ENCODE results near the gene MITF.
"Not testable (repeated sequence)": the region's sequence is repeated elsewhere in the genome, so short reads cannot be mapped to it uniquely, and the experiment has no call there.

Gene MITF

DNA sequence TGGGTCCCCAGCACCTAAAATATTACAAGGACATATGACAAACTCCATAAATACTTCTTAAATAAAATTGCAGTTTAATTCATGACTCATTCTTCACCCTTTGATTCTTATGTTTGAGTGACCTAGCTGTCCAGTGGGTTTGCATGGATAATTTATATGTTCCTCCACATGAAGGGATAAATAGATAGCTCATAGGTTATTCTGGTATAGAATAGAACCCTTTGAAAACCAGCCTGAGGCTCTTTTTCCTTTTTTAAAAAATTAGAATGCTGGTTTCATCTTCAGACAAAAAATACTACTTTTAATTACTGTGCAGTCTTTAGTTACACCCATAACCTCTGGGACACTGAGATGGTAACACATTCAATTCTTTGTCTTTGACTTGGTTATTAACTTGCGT lies 163.1 kb downstream of the MITF start:
- in situ Hi-C loops (cut with MboI; ENCODE audit: low sequenced_read_pairs): no loop called here

DNA sequence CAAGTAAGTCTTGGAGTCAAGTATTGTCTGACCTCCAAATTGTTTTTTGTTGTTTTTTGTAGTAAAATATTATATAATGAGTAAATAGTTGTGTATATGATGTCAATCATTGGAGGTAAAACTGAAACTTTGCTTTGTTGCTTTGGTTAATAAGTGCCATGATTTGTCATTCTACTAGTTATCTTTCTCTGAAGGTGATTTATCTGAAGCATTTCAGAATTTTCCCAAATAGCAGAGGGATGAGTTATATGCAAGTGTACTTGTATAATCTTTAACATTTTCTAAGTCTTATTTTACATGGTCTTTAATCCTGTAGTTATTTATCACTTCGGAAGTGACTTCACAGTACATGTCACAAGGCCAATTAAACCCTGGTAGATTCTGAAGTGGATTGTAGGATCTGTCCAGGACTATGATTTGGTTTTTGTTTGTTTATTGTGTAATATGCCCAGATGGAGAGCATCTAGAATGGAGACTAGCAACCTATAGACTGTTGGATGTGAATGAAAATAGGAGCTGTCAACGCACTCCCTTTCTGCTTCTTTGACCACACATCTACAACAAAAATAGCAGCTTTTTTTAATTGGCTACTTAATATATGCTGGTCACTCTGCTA lies 167.2 kb downstream of the MITF start:
- in situ Hi-C loops (cut with MboI; ENCODE audit: low sequenced_read_pairs): no loop called here

DNA sequence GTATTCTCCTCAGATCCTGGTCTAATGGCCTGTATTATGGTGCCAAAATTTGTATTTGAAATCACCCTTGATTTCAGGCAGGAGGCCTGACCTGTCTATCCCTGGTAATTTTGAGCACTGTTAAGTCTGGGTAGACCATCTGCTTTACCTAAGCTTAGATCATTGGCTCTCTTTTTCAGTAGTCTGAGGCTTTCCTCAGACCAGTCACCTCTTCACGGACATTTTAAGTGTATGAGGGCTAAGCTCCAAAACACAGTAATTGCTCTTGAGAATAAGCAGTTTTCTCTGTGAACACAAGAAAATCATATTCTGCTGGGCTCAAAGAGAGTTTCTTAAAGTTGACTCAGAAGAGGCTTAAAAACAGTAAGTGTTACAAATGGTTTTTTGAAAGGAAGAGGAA lies 168.3 kb downstream of the MITF start:
- in situ Hi-C loops (cut with MboI; ENCODE audit: low sequenced_read_pairs): no loop called here

DNA sequence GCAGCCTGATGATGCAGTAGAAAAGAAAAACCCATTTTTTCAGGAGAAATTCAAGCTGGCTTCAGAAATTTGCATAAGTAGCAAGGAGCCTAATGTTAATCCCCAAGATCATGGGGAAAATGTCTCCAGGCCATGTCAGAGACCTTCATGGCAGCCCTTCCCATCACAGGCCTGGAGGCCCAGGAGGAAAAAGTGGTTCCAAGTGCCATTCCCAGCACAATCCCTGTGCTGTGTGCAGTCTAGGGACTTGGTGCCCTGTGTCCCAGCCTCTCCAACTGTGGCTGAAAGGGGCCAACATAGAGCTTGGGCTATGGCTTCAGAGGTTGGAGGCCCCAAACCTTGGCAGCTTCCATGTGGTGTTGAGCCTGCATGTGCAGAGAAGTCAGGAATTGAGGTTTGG lies 170.6 kb downstream of the MITF start:
- in situ Hi-C loops (cut with MboI; ENCODE audit: low sequenced_read_pairs): not testable (repeated sequence)

DNA sequence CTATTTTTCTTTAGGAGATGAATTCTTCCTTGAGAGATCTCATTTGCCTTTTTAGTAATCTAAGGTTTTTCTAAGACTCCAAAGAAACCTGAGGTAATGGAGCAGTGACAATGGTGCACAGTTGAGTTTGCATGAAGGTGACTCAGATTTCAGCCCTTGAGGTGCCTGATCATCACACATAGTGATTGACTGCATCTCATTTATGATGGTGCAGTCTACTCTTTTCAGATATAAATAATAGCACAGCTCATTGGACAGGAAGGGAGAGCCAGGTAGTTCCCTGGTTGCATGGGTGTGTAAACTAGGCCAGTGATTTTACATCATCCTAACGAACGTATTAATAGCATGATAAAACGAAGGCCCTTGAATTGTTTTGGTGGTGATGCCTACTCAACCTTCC lies 174.2 kb downstream of the MITF start:
- in situ Hi-C loops (cut with MboI; ENCODE audit: low sequenced_read_pairs): no loop called here

DNA sequence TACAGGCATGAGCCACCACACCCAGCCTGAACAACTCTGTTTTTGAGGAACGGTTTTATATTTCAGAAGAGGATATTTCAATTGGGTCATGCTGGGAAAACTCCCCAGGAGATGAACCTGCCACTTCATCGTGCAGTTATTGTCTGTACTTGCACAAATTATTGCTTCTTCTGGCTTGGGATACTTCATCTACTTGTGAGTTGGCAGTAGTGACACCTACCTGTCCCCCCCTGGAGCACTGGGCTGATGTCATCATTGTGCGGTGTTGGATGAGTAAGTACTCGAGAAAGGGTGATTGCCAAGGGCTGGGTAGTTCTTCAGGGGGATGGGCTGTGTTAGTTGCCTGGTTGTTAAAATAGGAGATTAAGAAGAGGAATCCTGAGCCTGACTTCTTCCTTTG lies 175.1 kb downstream of the MITF start:
- in situ Hi-C loops (cut with MboI; ENCODE audit: low sequenced_read_pairs): no loop called here

DNA sequence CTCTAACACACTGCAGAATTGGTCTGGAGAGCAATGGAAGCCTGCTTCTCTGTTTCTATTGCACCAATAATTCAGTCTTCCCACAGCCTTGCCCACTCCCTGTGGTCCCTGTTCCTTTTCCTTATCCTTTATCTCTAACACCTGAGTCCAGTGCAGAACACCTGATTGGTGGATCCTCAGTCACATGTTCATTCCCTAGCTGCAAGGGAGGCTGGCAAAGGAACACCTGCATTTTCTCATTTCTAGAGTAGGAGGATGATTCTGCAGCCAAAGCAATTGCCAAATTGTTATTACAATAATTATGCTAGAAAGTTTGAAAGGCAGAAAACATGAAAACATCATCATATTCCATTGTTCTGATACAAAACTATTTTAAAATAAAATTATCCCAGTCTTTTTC lies 176.5 kb downstream of the MITF start:
- in situ Hi-C loops (cut with MboI; ENCODE audit: low sequenced_read_pairs): no loop called here

DNA sequence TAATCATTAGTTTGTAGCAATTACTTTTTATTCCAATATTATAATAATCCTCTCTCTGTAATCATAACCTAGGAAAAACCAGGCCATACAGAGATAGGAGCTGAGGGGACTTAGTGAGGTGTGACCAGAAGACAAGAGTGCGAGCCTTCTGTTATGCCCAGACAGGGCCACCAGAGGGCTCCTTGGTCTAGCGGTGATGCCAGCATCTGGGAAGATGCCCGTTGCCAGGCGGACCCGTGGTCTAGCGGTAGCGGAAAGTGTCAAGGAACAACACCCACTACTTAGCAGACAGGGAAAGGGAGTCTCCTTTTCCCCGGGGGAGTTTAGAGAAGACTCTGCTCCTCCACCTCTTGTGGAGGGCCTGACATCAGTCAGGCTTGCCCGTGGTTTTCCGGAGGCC lies 180.7 kb downstream of the MITF start:
- in situ Hi-C loops (cut with MboI; ENCODE audit: low sequenced_read_pairs): not testable (repeated sequence)

DNA sequence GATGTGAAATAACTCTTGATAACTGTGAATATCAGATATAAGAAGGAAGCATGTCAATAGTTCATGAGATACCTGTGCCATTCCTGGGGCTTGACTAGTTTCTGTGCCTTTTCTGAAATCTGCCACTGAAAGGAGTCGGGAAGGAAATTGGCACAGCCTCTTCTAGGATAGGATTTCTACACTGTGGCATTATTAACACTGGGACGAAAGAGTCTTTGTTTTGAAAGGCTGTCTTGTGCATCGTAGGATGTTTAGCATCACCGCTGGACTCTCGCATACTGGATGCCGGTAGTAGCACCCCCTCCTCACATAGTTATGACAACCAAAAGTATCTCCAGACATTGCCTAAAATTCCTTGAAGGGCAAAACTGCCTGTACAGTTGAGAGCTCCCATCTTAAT lies 182.4 kb downstream of the MITF start:
- in situ Hi-C loops (cut with MboI; ENCODE audit: low sequenced_read_pairs): no loop called here

DNA sequence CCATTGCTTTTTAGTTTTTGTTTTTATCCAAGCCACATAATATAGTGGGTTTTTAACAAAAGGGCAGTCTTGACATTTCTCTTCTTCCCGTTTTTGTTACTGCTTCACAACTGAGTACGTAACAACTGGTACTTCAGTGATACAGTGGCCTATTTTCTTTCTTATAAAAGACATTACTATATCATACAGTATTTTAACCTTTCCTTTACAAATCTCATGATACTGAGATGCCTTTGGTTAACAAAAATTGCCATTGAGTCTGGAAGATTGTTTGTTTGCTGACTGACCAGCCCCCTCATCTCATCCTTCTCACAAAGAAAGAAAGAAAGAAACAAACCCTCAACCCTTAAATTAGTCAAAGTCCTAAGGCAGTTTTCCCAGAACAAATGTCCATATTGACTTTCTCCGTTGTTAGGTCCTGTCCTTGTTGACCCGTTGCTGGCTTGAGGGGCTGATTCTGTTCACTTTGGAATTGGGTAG lies 183.3 kb downstream of the MITF start:
- in situ Hi-C loops (cut with MboI; ENCODE audit: low sequenced_read_pairs): no loop called here

DNA sequence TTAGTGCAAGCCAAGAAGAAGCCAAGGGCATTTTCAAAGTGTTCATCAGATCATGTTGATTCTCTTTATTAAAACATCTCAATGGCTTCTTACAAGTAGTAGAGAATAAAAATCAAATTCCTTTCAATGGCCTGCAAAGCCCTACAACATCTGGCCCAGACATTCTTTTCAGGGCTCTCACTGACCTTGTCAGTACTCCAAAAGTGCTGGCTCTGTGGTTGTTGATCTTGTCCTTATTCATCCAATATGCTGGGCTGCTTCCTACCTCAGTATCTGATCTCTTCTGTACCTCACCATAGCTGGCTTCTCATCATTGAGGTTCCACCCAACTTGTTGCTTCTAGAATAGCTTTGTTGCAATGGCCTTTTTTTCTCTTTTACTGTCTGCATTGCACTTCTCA lies 186.2 kb downstream of the MITF start:
- in situ Hi-C loops (cut with MboI; ENCODE audit: low sequenced_read_pairs): no loop called here

DNA sequence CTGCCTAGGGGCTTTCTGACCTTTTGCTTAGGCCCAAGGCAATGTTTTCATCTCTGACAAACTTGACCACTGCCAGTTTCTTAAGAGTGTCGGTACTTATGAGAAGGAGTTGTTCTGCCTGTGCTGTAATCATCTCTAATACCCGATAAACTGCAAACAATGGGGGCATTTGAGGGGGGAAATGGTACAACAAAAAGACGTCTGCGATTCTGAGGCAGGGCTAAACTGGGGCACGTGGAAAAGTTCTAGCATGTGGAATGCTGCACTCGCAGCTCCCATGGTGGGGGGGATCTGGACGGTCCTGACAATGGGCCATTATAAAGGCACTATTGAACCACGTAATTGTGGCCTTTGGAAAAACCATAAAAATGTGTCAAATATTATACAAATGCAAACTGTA lies 187.1 kb downstream of the MITF start:
- in situ Hi-C loops (cut with MboI; ENCODE audit: low sequenced_read_pairs): no loop called here

DNA sequence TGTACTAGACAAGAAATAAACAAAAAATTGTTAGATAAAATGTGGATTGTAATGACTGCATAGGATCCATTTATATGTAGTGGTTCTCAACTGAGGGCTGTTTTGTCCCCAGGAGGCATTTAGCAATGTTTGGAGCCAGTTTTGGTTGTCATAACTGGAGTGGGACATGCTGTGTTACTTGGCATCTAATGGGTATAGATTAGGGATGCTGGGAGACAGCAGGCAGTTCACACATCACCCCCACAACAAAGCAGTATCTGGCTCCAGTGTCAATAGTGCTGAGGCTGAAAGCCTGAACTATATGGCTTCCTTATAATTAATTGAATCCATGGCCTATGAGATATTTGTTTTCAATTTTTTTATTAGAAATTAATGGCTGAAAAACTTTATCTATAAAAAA lies 188.3 kb downstream of the MITF start:
- in situ Hi-C loops (cut with MboI; ENCODE audit: low sequenced_read_pairs): no loop called here

DNA sequence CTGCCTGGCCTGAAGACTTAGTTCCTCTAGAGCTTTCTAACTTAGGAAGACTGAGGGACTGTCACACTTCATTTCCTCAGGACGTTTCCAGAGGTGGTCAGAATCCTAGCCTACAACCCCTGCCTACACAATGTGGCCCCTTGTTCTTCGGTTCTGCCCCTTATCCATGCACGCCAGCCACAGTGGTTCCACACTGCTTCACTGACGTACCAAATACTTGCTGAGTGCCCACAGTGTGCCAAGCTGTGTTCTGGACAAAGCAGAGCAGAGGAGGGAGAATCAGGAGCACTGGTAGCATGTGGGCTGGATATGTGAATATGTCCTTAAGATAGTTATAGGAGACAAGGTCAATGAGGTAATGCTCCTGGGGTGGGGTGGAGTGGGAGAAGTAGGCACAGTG lies 189.8 kb downstream of the MITF start:
- in situ Hi-C loops (cut with MboI; ENCODE audit: low sequenced_read_pairs): no loop called here

DNA sequence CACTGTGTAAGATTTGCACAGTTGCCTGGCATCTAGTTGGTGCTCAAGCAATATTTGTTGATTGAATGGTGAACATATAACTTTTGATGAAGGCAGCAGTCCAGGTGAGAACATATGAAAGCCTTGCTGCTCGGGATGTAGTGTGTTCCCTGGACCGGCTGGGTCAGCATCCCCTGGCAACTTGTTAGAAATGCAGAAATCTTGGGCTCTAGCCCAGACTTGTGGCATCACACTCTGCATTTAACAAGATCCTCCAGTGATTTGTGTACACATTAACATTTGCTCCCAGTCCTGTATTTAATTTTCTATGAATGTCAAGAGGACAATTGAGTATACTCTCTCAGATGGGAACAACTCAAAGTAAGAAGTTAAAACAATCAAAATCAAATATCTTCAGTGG lies 191.3 kb downstream of the MITF start:
- in situ Hi-C loops (cut with MboI; ENCODE audit: low sequenced_read_pairs): no loop called here

DNA sequence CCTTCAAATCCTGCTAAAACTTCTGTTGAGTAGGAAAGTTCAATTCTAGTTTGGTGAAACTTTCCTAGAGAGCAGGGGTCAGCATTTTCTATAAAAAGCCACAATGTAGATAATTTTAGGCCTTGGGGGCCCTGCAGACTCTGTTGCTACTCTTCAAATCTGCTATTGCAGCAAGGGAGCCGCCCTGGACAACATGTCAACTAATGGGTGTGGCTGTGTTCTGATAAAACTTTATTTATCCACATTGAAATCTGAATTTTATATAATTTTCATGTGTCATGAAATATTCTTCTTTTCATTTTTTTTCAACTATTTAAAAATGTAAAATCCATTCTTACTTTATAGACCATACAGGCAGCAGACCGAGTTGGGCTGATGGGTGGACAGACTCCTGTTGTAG lies 192.8 kb downstream of the MITF start:
- in situ Hi-C loops (cut with MboI; ENCODE audit: low sequenced_read_pairs): no loop called here

DNA sequence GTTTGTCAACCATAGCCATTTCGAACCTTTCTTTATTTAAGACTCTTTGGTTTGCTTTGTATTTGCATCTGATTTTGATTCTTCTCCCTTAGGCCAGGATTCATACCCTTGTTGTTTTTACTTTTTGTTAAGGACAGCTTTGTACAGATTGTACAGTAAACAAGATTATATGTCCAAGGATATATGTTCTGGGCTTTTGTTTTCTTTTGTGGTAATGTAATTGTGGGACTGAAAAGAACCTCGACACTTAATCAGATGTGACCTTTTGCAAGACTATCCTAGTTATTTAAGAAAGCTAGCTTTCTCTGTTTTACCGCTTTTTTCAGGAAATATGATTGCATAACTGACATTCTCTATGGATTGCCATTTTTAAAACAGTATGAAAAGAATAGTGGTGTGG lies 193.2 kb downstream of the MITF start:
- in situ Hi-C loops (cut with MboI; ENCODE audit: low sequenced_read_pairs): no loop called here

DNA sequence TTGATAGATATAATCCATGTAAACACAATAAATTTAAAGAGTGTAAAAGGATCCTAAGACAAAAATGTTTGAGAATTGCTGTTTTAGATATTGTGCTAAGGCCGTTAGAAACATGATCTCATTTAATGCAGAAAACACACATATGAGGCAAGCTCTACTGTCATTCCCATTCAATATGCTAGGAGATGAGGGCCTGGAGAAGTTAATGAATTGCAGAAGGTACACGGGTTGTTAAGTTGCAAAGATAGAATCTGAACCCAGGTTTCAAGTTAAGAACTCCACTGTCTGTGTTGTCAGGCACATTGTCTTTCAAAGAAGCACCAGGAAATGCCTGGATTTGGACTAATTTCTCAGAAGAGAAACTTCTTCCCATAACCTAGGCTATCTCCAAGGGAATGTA lies 195.1 kb downstream of the MITF start:
- in situ Hi-C loops (cut with MboI; ENCODE audit: low sequenced_read_pairs): no loop called here

DNA sequence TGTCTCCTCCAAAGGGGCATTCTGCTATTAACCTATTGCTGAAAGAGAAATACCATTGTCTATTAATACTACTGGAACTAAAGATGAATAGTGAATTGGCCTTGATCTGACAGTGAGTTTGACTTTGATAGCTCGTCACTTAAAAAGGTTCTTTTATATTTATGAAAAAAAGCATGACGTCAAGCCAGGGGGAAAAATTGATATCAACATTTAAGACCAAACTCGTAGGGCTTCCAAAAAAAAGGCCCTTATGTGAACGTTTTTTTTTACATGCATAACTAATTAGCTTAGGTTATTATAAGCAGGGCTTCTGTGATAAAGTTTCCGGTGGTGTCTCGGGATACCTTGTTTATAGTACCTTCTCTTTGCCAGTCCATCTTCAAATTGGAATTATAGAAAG lies 197.0 kb downstream of the MITF start:
- in situ Hi-C loops (cut with MboI; ENCODE audit: low sequenced_read_pairs): no loop called here

DNA sequence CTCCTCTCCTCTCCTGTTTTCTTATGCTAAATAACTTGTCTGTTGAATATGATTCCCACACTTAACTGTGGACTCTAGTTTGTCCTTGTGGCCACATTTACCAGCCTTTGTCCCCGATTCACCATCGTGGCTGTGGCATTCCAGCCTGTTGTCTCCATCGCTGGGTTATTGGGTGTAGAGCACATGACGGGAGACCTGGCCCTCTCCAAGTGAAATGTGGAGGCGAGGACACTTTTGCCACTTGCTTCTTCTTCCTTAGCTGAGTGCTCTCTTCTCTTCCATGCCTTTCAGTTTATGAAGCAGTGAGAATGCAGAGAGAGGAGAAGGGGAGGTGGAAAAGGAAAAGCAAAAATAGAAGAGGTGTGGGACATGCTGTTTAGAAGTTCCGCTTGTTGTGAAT lies 198.8 kb downstream of the MITF start:
- in situ Hi-C loops (cut with MboI; ENCODE audit: low sequenced_read_pairs): no loop called here

DNA sequence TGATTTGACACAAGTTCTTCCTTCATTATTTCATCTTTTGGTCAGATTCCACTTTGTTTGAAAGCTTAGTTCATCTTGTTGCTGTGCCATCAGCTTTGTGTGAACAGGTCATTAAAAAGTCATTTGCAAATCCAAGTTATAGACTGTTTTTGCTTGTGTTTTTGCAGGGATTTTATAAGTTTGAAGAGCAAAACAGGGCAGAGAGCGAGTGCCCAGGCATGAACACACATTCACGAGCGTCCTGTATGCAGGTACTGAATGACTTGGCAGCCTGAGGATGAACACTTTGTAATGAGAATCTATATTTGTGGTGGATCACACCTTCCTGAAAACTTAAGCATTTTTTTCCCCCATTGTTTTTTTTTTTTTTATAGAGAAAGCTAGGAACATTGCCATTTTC lies 199.7 kb downstream of the MITF start:
- in situ Hi-C loops (cut with MboI; ENCODE audit: low sequenced_read_pairs): no loop called here

DNA sequence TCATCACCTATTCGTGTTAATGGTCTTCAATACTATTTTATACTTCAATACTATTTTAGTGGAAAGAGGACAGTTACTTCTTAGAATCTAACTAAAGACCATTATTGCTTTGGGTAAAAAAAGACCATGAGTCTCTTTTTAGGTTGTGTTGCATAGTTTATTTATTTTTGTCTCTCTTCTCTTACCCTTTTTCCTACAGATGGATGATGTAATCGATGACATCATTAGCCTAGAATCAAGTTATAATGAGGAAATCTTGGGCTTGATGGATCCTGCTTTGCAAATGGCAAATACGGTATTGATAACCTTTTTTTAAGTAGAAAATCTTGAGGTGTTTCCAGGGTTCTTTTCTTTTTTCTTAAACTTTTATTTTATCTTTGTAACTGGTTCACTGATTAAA lies 201.8 kb downstream of the MITF start:
- in situ Hi-C loops (cut with MboI; ENCODE audit: low sequenced_read_pairs): no loop called here

DNA sequence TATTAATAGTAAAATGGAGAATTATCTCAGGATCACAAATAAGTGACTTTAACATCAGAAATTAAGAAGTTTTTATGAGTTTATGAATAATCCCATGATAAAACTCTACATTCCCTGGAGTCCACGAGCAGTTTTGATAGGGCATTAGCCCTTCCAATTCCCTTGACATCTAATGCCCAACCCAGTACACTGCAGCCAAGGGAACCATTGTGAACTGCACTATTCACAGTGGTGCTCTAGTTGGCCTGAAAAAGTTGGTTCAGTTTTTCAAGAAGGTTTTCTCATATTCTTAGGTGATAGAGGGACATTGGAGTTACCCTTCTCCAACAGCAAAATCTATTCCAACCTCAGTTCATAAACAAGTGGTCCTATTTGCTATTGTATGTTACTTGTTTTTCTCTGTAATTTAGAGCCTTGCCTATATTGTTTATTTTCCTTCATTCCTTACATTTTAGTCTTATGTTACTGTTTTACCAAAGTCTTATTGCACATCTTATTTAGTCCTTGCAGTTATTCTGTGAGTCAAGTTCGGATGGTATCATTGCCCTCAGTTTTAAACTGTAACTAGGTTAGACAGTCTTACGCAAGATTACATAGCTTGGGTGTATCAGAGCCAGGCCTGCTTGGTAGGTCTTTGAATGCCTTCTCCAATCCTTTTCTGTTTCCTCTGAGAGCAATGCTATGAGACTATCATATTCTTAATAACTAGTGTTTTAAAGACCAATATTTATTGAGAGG lies 202.3 kb downstream of the MITF start:
- in situ Hi-C loops (cut with MboI; ENCODE audit: low sequenced_read_pairs): no loop called here
